SK-N-SH (cell line): ENCODE results near the gene CFAP221.

Source experiments
- CHD2 ChIP-seq: fragments of 150-350 bp; IDR thresholded peaks from 2 replicates; pipeline ENCODE4 v1.6.1; 2018; ENCODE audit warnings: low read length; ENCODE audit not compliant: partially characterized antibody
- CTCF ChIP-seq: fragments of 200-600 bp; sonication (generic); IDR thresholded peaks from 2 replicates; pipeline ENCODE4 v1.6.1; 2017; ENCODE audit warnings: antibody characterized with exemption, mild to moderate bottlenecking, moderate library complexity
- EP300 ChIP-seq, 2 experiments: IDR thresholded peaks; 2 replicates each; pipeline versions ENCODE4 v1.4.0 to v1.6.1; 2012; ENCODE audit warnings: borderline replicate concordance in 1 of 2, low read depth in 1 of 2, low read length in 1 of 2
- EZH2phosphoT487 ChIP-seq: fragments of 200-600 bp; sonication (generic); IDR thresholded peaks from 2 replicates; pipeline ENCODE4 v1.6.1; 2017; ENCODE audit warnings: low read depth, mixed run types, mild to moderate bottlenecking, antibody characterized with exemption, moderate library complexity, borderline replicate concordance
- FOXM1 ChIP-seq: IDR thresholded peaks from 2 replicates; pipeline ENCODE4 v1.4.0; 2012; ENCODE audit warnings: low read depth, mild to moderate bottlenecking
- GABPA ChIP-seq: IDR thresholded peaks from 2 replicates; pipeline ENCODE4 v1.4.0; 2012; ENCODE audit warnings: low read depth, mild to moderate bottlenecking
- MXI1 ChIP-seq: IDR thresholded peaks from 2 replicates; pipeline ENCODE4 v1.6.1; 2012; ENCODE audit warnings: mild to moderate bottlenecking, low read depth, low read length, improper control_type of control experiment
- RAD21 ChIP-seq: IDR thresholded peaks from 2 replicates; pipeline ENCODE4 v1.6.1; 2012; ENCODE audit warnings: mild to moderate bottlenecking, low read length
- RFX5 ChIP-seq: IDR thresholded peaks from 2 replicates; pipeline ENCODE4 v1.6.1; 2012; ENCODE audit warnings: mild to moderate bottlenecking, improper control_type of control experiment, low read length
- USF2 ChIP-seq: fragments of 150-350 bp; IDR thresholded peaks from 2 replicates; pipeline ENCODE4 v1.6.1; 2017; ENCODE audit warnings: antibody characterized with exemption, low read length, low read depth, borderline replicate concordance
- TF ChIP-seq, protein P1 (sequence below): IDR thresholded peaks from 2 replicates; pipeline ENCODE4 v1.4.0; 2012; ENCODE audit warnings: low read depth, borderline replicate concordance

DNA sequence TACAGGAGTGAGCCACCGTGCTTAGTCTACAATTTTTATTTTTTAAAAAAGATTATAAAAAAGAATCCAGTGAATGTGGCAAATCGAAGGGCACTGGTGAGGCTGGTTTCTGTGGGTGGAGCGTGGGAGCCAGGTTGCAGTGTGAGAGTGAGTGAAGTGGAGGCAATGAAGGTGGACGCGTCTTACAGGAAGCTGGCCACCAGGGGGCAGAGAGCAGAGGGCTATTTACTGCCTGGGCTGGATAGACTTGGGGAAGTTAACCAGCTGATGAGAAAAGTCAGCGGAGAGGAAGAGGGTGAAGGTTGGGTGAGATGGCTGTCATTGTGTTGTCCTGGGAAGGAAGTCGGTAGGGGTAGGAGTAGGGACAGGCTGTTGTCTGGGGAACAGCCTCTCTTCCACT is 26.8 kb upstream of the CFAP221 start:
- TF ChIP-seq CTCF (peak; percentile 66), USF2 (no peak), CHD2 (no peak), RFX5 (no peak), EZH2phosphoT487 (no peak), FOXM1 (no peak), MXI1 (no peak), GABPA (no peak), EP300 (IDR thresholded peaks at IDR 0.05; ENCODE audit: borderline replicate concordance in 1 of 2, low read depth in 1 of 2, low read length in 1 of 2) (no peak), RAD21 (peak; percentile 54)
- TF ChIP-seq, protein P1, sequence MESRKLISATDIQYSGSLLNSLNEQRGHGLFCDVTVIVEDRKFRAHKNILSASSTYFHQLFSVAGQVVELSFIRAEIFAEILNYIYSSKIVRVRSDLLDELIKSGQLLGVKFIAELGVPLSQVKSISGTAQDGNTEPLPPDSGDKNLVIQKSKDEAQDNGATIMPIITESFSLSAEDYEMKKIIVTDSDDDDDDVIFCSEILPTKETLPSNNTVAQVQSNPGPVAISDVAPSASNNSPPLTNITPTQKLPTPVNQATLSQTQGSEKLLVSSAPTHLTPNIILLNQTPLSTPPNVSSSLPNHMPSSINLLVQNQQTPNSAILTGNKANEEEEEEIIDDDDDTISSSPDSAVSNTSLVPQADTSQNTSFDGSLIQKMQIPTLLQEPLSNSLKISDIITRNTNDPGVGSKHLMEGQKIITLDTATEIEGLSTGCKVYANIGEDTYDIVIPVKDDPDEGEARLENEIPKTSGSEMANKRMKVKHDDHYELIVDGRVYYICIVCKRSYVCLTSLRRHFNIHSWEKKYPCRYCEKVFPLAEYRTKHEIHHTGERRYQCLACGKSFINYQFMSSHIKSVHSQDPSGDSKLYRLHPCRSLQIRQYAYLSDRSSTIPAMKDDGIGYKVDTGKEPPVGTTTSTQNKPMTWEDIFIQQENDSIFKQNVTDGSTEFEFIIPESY = no peak
